GM23338 (cell line): ENCODE data around the gene HTR2B.

Experiments
- CTCF ChIP-seq, 2 experiments: fragments of 200-600 bp in 1 of 2; sonication (generic) in 1 of 2; conservative IDR thresholded peaks; 2 replicates each; pipeline versions ENCODE4 v1.5.1 to v1.6.1; 2016 to 2017; ENCODE audit warnings: antibody characterized with exemption in 2 of 2, low read depth in 2 of 2, mild to moderate bottlenecking in 2 of 2, moderate library complexity in 1 of 2
- ETS1 ChIP-seq: IDR thresholded peaks from 2 replicates; pipeline ENCODE4 v1.6.1; 2016; ENCODE audit warnings: antibody characterized with exemption
- EZH2 ChIP-seq: fragments of 200-600 bp; sonication (generic); IDR thresholded peaks from one replicate; pipeline ENCODE4 v1.8.0; 2017; ENCODE audit warnings: antibody characterized with exemption, mild to moderate bottlenecking, low read depth; ENCODE audit not compliant: unreplicated experiment
- EZH2phosphoT487 ChIP-seq: fragments of 200-600 bp; sonication (generic); IDR thresholded peaks from one replicate; pipeline ENCODE4 v1.8.1; 2018; ENCODE audit warnings: antibody characterized with exemption; ENCODE audit not compliant: unreplicated experiment
- POLR2AphosphoS5 ChIP-seq: IDR thresholded peaks from 2 replicates; pipeline ENCODE4 v1.6.1; 2016; ENCODE audit warnings: antibody characterized with exemption, low read depth
- REST ChIP-seq: IDR thresholded peaks from one replicate; pipeline ENCODE4 v1.6.1; 2018; ENCODE audit warnings: antibody characterized with exemption; ENCODE audit not compliant: unreplicated experiment
- ZNF114 ChIP-seq: fragments of 250-450 bp; sonication (Bioruptor Pico); IDR thresholded peaks from 2 replicates; pipeline ENCODE4 v1.5.0; 2020; ENCODE audit warnings: mild to moderate bottlenecking, moderate library complexity
- ZNF462 ChIP-seq: fragments of 250-450 bp; sonication (Bioruptor Pico); IDR thresholded peaks from 2 replicates; pipeline ENCODE4 v1.5.0; 2020; ENCODE audit warnings: mild to moderate bottlenecking, moderate library complexity

- TF ChIP-seq EZH2 (no peak), CTCF (conservative IDR thresholded peaks at IDR 0.05; ENCODE audit: low read depth in 2 of 2) (no peak), POLR2AphosphoS5 (no peak), ETS1 (no peak), ZNF462 (no peak), ZNF114 (CRISPR knock-in tag) (no peak), REST (no peak), EZH2phosphoT487 (no peak)
Observed at GRCh38 chr2:231172025-231172424, 47.2 kb upstream of the HTR2B start.
